Measurements from ENCODE around the gene AKAP8L.

Gene AKAP8L

DNA sequence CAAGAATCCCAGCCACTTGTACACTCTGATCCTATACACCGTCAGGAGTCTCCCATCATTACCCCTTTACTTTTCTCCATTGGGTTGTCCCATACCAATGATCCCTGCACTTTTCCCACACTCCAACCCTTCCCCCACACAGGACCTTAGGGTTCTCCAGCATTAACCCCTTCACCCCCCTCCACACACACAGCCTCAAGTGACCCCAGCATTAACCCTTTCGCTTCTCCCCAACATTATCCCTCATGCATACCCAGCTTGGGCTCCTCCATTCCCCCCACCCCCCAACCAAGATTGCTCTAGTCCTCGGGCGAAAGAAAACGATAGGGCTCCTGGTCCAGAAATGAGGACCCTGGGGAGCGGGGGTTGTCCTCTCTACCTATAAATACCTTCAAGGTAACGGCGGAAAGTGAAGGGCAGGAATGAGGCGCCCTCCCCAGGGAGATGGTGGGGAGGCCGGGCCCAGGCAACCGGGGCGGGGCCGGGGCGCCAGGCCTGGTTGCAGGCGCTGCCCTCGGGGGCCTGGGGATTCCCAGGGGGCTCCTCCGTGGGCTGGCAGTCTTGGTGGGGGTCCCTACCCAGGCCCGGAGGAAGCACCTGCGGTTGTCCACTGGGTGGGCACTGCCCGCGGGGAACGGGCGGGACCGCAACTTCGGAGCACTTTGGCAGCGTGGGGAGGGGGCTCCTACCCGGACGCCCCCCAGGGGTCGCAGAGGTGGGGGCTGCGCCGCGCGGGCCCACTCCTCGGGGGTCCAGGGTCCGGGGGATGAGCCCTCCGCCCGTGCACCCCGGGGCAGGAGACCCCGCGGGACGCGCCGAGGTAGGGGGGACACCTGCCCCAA lies 30.2 kb upstream of the AKAP8L start:
- DNase-seq = no peak

DNA sequence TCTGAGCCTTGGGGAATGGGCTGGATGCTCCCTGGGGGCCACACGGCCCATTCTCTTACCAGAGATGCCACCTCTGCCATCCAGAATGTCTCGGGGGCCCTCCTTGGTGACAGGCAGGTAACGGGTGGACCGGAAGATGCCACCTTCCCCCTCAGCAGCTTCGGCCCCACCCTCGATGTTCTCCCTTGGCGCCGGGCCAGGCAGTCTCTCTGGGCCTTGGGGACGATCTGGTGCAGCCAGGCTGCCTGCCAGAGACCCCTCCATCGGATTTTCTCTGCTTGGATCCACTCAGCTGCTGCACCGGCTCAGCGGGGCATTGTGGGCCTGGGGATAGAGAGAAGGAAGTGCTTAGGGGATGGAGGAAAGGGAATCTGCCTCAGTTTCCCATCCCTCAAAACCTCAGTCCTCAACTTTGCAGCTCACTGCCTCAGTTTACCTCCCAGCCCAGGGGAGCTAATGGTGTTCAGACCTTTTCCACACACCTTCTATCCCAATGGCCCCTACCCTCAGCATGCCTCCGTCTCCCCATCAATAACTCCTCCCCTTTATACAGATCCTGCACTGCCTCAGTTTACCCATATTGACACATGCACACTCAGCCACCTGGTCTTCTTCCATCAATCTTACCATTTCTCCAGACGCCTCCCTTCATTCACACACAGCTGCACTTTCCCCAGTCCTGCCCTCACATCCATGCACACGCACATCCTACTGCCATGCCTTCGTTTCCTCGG lies 29.4 kb upstream of the AKAP8L start:
- DNase-seq = no peak

- no peak for DNase-seq
Observed at GRCh38 chr19:15447057-15447456, 28.3 kb upstream of the AKAP8L start.

GRCh38 chr19:15445807-15446376 lies 27.1 kb upstream of the AKAP8L start:
- no peak for DNase-seq

- no peak for DNase-seq
Observed at GRCh38 chr19:15445227-15445605, 26.4 kb upstream of the AKAP8L start.

DNA sequence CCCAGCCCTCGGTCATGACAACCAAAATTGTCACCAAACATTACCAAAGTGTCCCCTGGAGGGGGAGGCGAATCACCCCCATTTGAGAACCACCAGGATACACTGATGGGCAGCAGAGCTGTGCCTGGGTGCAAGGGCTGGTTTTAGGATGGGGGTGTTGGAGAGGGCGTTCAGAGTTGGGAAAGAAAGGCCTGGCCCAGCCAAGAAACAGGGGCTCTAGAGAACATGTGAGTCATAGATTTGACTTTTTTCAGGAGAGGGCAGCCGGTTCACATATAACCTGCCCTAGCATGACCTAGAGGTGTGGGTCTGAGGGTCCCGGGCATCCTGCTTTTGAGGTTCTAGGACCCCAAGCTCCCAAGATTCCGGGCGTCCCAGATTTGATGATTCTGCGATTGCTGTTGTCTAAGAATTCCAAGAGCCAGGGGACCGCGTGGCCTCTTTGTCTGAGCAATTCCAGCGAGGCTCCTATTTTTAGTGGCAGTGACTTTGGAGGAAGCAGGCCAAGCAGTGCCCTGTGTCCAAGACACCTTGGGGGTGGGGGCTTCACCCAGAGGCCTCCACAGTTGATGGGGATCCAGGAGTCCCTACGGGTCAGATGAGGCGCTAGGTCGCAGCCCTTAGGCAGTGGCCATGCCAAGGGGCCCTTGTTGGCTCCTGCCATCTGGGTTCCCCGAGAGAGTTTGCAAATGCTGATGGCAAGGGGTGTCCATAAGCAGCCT lies 25.9 kb upstream of the AKAP8L start:
- DNase-seq = no peak

DNA sequence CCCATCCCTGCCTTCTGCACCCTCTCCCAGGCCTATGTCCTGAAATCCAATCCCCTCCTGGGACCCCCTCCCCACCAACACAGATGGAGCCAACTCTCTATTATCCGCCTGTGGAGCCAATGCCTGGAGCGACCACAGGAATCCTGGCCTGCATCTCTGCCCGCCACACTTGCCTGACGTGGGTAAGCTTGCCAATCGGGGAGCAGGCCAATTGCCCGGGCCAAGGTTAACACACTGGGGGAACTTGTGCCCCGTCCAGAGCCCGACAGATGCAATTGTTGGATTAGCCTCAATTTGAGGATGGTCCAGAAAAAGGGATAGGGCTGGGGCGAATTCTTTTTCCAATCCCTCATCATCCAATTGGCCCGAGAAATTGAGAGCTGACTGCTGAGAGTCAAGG lies 25.1 kb upstream of the AKAP8L start:
- no peak for DNase-seq

DNA sequence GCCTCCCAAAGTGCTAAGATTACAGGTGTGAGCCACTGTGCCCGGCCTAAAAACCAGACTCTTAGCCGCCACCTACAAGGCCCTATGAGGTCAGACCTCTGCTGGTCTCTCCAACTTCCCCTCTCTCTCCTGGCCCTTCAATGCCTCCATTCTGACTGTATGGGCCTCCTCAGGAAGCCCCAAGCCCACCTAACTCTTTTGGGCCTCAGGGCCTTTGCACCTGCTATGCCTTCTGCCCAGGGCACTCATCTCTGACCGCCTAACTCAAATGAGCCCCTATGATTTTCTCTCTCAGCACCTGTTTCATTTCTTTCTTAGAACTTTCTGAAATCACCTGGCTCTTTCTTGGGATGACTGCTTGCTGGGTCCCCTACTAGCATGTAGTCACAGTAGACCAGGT lies 24.5 kb upstream of the AKAP8L start:
- no peak for DNase-seq

DNA sequence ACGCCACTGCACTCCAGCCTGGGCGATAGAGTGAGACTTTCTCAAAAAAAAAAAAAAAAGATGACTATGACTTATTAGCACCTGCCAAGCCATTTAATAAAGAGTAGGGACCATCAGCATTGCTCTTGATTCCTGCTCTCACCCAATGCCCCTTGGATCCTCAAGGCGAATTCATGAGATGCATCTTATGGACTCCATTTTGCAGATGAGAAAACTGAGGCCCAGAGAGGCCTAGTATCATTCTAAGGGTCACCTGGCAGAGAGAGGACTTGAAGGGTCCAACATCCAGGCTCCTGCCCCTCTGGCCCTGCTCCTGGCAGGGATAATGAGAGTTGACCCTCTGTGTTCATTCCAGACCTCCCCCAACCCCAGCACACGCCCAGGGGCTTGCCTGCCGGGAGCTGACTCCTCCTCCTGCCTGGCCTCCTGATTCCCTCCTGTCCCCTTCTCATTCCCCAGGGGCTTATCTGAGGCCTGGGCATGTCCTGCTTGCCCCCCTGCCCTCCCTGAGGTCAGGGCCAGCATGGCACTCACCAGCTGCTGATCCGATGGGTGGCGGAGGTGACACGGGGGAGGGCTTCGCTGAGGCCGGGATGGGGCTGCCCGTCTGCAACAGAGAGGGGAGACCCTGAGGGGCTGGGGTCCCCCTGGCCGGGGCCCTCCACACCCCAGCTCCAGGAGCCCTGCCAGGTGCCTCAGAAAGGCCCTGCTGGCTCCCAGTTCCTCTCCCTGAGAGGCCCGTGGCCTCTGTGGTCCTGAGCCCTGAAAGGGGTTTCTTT lies 23.5 kb upstream of the AKAP8L start:
- no peak for DNase-seq

DNA sequence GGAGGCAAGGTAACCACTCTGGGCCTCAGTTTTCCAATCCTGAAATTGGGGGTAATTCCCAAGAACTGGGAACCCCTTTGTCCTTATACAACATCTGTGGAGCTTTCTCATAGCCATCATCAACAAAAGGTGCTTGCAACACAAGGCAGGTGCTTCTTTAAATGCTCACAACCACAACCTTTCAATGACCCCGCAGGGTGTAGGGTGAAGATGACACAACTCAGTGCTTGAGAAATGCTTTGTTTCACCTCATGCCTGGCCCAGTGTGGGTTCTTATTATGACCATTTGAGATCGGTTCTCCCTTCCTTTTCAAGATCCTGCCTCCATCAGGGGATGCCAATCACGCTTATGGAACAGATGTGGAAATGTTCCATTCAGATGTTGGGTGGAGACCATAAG lies 22.5 kb upstream of the AKAP8L start:
- DNase-seq = no peak

- no peak for DNase-seq
Observed at GRCh38 chr19:15439821-15440641, 21.2 kb upstream of the AKAP8L start.

DNA sequence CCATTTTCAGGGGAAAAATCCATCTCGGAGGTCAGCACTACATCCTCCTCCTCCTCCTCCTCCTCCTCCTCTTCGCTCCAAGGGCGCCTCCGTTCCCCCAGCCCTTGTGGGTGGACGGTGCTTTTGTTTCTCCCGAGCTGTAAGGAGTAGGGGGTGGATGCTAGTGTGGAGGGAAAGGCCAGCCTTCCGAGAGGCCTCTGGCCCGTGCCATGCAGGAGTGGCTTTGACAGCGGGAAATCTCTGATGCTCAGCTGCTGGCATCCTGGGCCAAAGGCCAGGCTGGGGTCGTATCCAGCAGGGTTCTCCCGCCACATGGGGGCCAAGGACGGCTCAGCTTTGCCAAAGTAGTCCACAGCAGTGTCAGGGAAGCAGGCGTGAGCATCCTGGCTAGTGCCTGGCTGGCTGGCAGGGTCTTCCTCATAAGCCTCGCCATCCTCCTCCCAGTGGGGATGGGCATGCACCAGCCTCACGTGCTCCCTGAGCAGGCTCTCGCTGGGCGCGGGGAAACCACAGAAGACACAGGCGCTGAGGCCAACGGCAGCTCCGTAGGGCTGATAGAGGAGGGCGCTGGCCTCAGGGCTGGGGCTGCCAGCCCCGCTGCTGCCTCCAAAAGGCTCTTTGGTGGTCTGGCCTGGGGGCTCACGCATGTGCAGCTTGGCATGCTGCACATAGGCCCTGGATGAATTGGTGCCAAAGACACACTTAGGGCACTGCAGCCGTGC lies 20.5 kb upstream of the AKAP8L start:
- DNase-seq = no peak

DNA sequence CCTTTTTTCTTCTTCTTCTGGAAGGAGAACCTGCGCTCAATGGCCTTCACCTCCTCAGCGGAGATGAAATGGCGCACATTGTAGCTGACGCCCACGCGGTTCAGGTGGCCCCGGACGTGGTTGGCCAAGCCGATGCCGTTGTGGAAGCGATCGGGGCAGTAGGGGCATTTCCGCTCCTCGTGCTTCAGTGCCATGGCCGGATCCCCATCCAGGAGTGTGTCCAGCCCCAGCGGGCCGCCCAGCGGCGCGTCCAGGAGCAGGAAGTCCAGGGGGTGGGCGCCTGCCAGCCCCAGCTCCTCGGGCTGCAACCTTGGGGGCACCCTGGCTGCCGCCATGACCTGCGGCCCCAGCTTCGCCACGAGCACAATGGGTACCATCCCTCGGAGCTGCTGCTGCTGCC lies 19.8 kb upstream of the AKAP8L start:
- no peak for DNase-seq

GRCh38 chr19:15438124-15438496 lies 19.3 kb upstream of the AKAP8L start:
- no peak for DNase-seq

- DNase-seq = no peak
Observed at GRCh38 chr19:15437355-15438123, 18.8 kb upstream of the AKAP8L start.

DNA sequence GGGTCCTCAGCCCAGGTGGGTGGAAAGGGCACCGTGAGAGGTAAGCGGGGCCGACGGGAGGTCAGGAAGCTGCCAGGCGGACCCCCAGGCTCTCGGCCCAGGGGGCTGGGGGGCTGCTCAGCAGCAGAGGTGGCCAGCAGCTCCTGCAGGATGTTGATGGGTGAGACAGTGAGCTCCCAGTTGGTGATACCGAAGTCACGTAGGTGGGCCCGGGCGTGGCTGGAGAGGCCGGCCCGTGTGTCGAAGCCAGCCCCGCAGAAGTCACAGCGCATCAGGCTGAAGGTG lies 18.0 kb upstream of the AKAP8L start:
- no peak for DNase-seq

GRCh38 chr19:15436012-15436825 lies 17.4 kb upstream of the AKAP8L start:
- no peak for DNase-seq

- no peak for DNase-seq
Observed at GRCh38 chr19:15433519-15434069, 14.8 kb upstream of the AKAP8L start.
